Activated naive CD4-positive, alpha-beta T cell treated with anti-CD3 and anti-CD28 coated beads for 36 hours (primary cell): Measurements from ENCODE around the gene LLGL2. TPM values are rescaled to one million over a fixed set of nuclear protein-coding genes. Genes with fewer than 3 reads are reported as not detected.

Source experiments
- CTCF ChIA-PET: fragments of 350-600 bp; sonication (Branson Sonifier 250); formaldehyde crosslinking; loops from one replicate; lab custom pipeline; 2021; ENCODE audit warnings: antibody characterized with exemption; lab: Charles Lee
- DNase-seq: peaks from one replicate; pipeline ENCODE4 v3.0.0-alpha.2; 2020
- H3K27ac Mint-ChIP-seq: one replicate; pipeline ENCODE4 v1.8.0; 2021; ENCODE audit warnings: mild to moderate bottlenecking, mixed read lengths
- H3K27me3 Mint-ChIP-seq: one replicate; pipeline ENCODE4 v1.8.0; 2021; ENCODE audit warnings: low read depth, mixed read lengths
- H3K36me3 Mint-ChIP-seq: one replicate; pipeline ENCODE4 v1.8.0; 2021; ENCODE audit warnings: low read depth, mixed read lengths
- H3K4me1 Mint-ChIP-seq: one replicate; pipeline ENCODE4 v1.8.0; 2021; ENCODE audit warnings: low read depth, mixed read lengths
- H3K4me3 Mint-ChIP-seq: one replicate; pipeline ENCODE4 v1.8.0; 2021; ENCODE audit warnings: mild to moderate bottlenecking, moderate library complexity, mixed read lengths
- H3K9me3 Mint-ChIP-seq: one replicate; pipeline ENCODE4 v1.8.0; 2021; ENCODE audit warnings: mixed read lengths
- intact Hi-C: fragments of 100-400 bp; cut with micrococcal nuclease; formaldehyde crosslinking; loops from one replicate; pipeline ENCODE4 v1.15.1; 2023
- total RNA-seq, 2 experiments: library from RNA; stranded (reverse); gene quantifications; one replicate each; pipeline ENCODE4 v1.2.3, GENCODE V29; 2021

The LLGL2 gene
- total RNA-seq, 2 experiments from 2014 or later = 6.2 to 6.8 TPM

- H3K27ac Mint-ChIP-seq = no peak overlapping the region
- intact Hi-C loops = no loop called here
- no peak overlapping the region for H3K4me3 Mint-ChIP-seq
- H3K4me1 Mint-ChIP-seq = no peaks in the 10 kb centered on the region
- H3K36me3 Mint-ChIP-seq = no peaks in the 10 kb centered on the region
- H3K9me3 Mint-ChIP-seq = no peaks in the 10 kb centered on the region
- CTCF ChIA-PET = no interaction called here
- no peak for DNase-seq
- no peaks in the 10 kb centered on the region for H3K27me3 Mint-ChIP-seq
Measured at GRCh38 chr17:75564195-75564594, 38.7 kb downstream of the LLGL2 start.

GRCh38 chr17:75565066-75565465, 39.6 kb downstream of the LLGL2 start:
- Mint-ChIP-seq H3K36me3 (no peaks in the 10 kb centered on the region), H3K4me3 (no peak overlapping the region), H3K9me3 (no peaks in the 10 kb centered on the region), H3K4me1 (no peaks in the 10 kb centered on the region), H3K27me3 (no peaks in the 10 kb centered on the region), H3K27ac (no peak overlapping the region)
- CTCF ChIA-PET = interaction anchor here (1.4 kb wide), 1 partner anchor 68 kb away, joined by 3 read pairs; the partner anchor contains the start of gene SMIM5
- intact Hi-C loops = no loop called here
- DNase-seq = no peak

GRCh38 chr17:75565618-75566017, 40.1 kb downstream of the LLGL2 start:
- intact Hi-C loops = no loop called here
- Mint-ChIP-seq H3K4me3 (no peak overlapping the region), H3K4me1 (no peaks in the 10 kb centered on the region), H3K27ac (no peak overlapping the region), H3K9me3 (no peaks in the 10 kb centered on the region), H3K36me3 (no peaks in the 10 kb centered on the region), H3K27me3 (no peaks in the 10 kb centered on the region)
- DNase-seq = no peak
- CTCF ChIA-PET = interaction anchor here (1.4 kb wide), 1 partner anchor 67 kb away, joined by 3 read pairs; the partner anchor contains the start of gene SMIM5

GRCh38 chr17:75566416-75566815, 40.9 kb downstream of the LLGL2 start:
- intact Hi-C loops = no loop called here
- CTCF ChIA-PET = interaction anchor here (1.4 kb wide), 1 partner anchor 67 kb away, joined by 3 read pairs; the partner anchor contains the start of gene SMIM5
- Mint-ChIP-seq H3K9me3 (no peaks in the 10 kb centered on the region), H3K4me3 (no peak overlapping the region), H3K4me1 (no peaks in the 10 kb centered on the region), H3K27ac (no peak overlapping the region), H3K27me3 (no peaks in the 10 kb centered on the region), H3K36me3 (no peaks in the 10 kb centered on the region)
- no peak for DNase-seq

GRCh38 chr17:75566834-75567233, 41.3 kb downstream of the LLGL2 start:
- no peaks in the 10 kb centered on the region for H3K9me3 Mint-ChIP-seq
- H3K27ac Mint-ChIP-seq = no peak overlapping the region
- intact Hi-C loops = no loop called here
- H3K27me3 Mint-ChIP-seq = no peaks in the 10 kb centered on the region
- CTCF ChIA-PET = no interaction called here
- H3K36me3 Mint-ChIP-seq = no peaks in the 10 kb centered on the region
- H3K4me3 Mint-ChIP-seq = no peak overlapping the region
- no peaks in the 10 kb centered on the region for H3K4me1 Mint-ChIP-seq
- DNase-seq = no peak

- Mint-ChIP-seq H3K27ac (no peak overlapping the region), H3K4me3 (no peak overlapping the region), H3K27me3 (no peaks in the 10 kb centered on the region), H3K4me1 (no peaks in the 10 kb centered on the region), H3K36me3 (no peaks in the 10 kb centered on the region), H3K9me3 (no peaks in the 10 kb centered on the region)
- intact Hi-C loops = no loop called here
- no peak for DNase-seq
- CTCF ChIA-PET = no interaction called here
Measured at GRCh38 chr17:75568412-75569255, 43.1 kb downstream of the LLGL2 start.

GRCh38 chr17:75570034-75570676, 44.7 kb downstream of the LLGL2 start:
- CTCF ChIA-PET = interaction anchor here (1.4 kb wide), 1 partner anchor 63 kb away, joined by 3 read pairs; the partner anchor contains the start of gene SMIM5
- no peaks in the 10 kb centered on the region for H3K9me3 Mint-ChIP-seq
- H3K4me1 Mint-ChIP-seq = no peaks in the 10 kb centered on the region
- intact Hi-C loops = no loop called here
- no peak for DNase-seq
- no peak overlapping the region for H3K4me3 Mint-ChIP-seq
- no peaks in the 10 kb centered on the region for H3K27me3 Mint-ChIP-seq
- H3K27ac Mint-ChIP-seq = no peak overlapping the region
- no peaks in the 10 kb centered on the region for H3K36me3 Mint-ChIP-seq

GRCh38 chr17:75570772-75571171, 45.3 kb downstream of the LLGL2 start:
- no peaks in the 10 kb centered on the region for H3K4me1 Mint-ChIP-seq
- no peaks in the 10 kb centered on the region for H3K27me3 Mint-ChIP-seq
- no peak for DNase-seq
- H3K4me3 Mint-ChIP-seq = no peak overlapping the region
- intact Hi-C loops = no loop called here
- no peaks in the 10 kb centered on the region for H3K9me3 Mint-ChIP-seq
- CTCF ChIA-PET = interaction anchor here (1.1 to 1.4 kb wide), 2 partner anchors 62 to 144 kb away, joined by 3 read pairs; partner anchors contain the start of gene SMIM5
- no peak overlapping the region for H3K27ac Mint-ChIP-seq
- H3K36me3 Mint-ChIP-seq = no peaks in the 10 kb centered on the region

GRCh38 chr17:75571197-75571884, 45.8 kb downstream of the LLGL2 start:
- no peaks in the 10 kb centered on the region for H3K4me1 Mint-ChIP-seq
- H3K27ac Mint-ChIP-seq = no peak overlapping the region
- H3K4me3 Mint-ChIP-seq = no peak overlapping the region
- DNase-seq = no peak
- intact Hi-C loops = no loop called here
- no peaks in the 10 kb centered on the region for H3K9me3 Mint-ChIP-seq
- CTCF ChIA-PET = interaction anchor here (1.1 to 1.4 kb wide), 2 partner anchors 62 to 144 kb away, joined by 3 read pairs; partner anchors contain the start of gene SMIM5
- H3K27me3 Mint-ChIP-seq = no peaks in the 10 kb centered on the region
- no peaks in the 10 kb centered on the region for H3K36me3 Mint-ChIP-seq

- Mint-ChIP-seq H3K4me3 (no peak overlapping the region), H3K4me1 (no peaks in the 10 kb centered on the region), H3K27me3 (no peaks in the 10 kb centered on the region), H3K36me3 (no peaks in the 10 kb centered on the region), H3K27ac (no peak overlapping the region), H3K9me3 (no peaks in the 10 kb centered on the region)
- DNase-seq = no peak
- CTCF ChIA-PET = interaction anchor here (1.1 to 1.4 kb wide), 2 partner anchors 61 to 145 kb away, joined by 3 read pairs; partner anchors contain the start of gene SMIM5
- intact Hi-C loops = no loop called here
Measured at GRCh38 chr17:75571885-75572215, 46.4 kb downstream of the LLGL2 start.

GRCh38 chr17:75572713-75573539, 47.4 kb downstream of the LLGL2 start:
- Mint-ChIP-seq H3K4me1 (no peaks in the 10 kb centered on the region), H3K27ac (no peak overlapping the region), H3K36me3 (no peaks in the 10 kb centered on the region), H3K4me3 (no peak overlapping the region), H3K27me3 (no peaks in the 10 kb centered on the region), H3K9me3 (no peaks in the 10 kb centered on the region)
- intact Hi-C loops = no loop called here
- CTCF ChIA-PET = no interaction called here
- DNase-seq = no peak
